Neural cell (in vitro differentiated cells): ENCODE data around the gene IFT122. TPM values are rescaled to one million over a fixed set of nuclear protein-coding genes. Genes with fewer than 3 reads are reported as not detected.

ENCODE experiments used
- H2AFZ ChIP-seq: fragments of 200-600, 300-800 bp; sonication (generic), shearing (Covaris generic); 2 replicates; pipeline ENCODE4 v1.6.0; 2014; ENCODE audit warnings: low read depth, mild to moderate bottlenecking, antibody characterized with exemption, low read length, moderate library complexity
- H3F3A ChIP-seq: fragments of 200-600 bp; shearing (Covaris generic); 2 replicates; pipeline ENCODE4 v1.6.1; 2016; ENCODE audit warnings: mild to moderate bottlenecking, moderate library complexity, mixed read lengths, antibody characterized with exemption, low read length; ENCODE audit not compliant: insufficient read depth, poor library complexity, severe bottlenecking
- H3K27ac ChIP-seq: fragments of 200-600, 300-800 bp; sonication (generic), shearing (Covaris generic); 2 replicates; pipeline ENCODE4 v1.5.1; 2014; ENCODE audit warnings: mild to moderate bottlenecking, low read length, moderate library complexity
- H3K27me3 ChIP-seq: fragments of 300-800, 200-600 bp; sonication (generic), shearing (Covaris generic); 2 replicates; pipeline ENCODE4 v1.6.0; 2014; ENCODE audit warnings: mild to moderate bottlenecking, low read depth, low read length, moderate library complexity; ENCODE audit not compliant: insufficient read depth
- H3K36me3 ChIP-seq: fragments of 300-800, 200-600 bp; sonication (generic), shearing (Covaris generic); 2 replicates; pipeline ENCODE4 v1.5.1; 2014; ENCODE audit warnings: mild to moderate bottlenecking, antibody characterized with exemption, low read length, moderate library complexity; ENCODE audit not compliant: insufficient read depth
- H3K4me2 ChIP-seq: fragments of 300-800, 200-600 bp; sonication (generic), shearing (Covaris generic); 2 replicates; pipeline ENCODE4 v1.6.0; 2014; ENCODE audit warnings: mild to moderate bottlenecking, low read length
- H3K4me3 ChIP-seq: fragments of 300-800, 200-600 bp; sonication (generic), shearing (Covaris generic); 2 replicates; pipeline ENCODE4 v1.5.1; 2014; ENCODE audit warnings: mild to moderate bottlenecking, low read length, moderate library complexity
- H3K79me2 ChIP-seq: fragments of 200-600 bp; shearing (Covaris generic); replicated peaks from 2 replicates; pipeline ENCODE4 v1.6.0; 2014; ENCODE audit warnings: mild to moderate bottlenecking, low read length, moderate library complexity; ENCODE audit not compliant: insufficient read depth
- H3K9ac ChIP-seq: fragments of 300-800, 200-600 bp; sonication (generic), shearing (Covaris generic); 2 replicates; pipeline ENCODE4 v1.6.1; 2016; ENCODE audit warnings: mild to moderate bottlenecking, low read length, mixed read lengths
- H3K9me2 ChIP-seq: fragments of 200-600 bp; shearing (Covaris generic); 2 replicates; pipeline ENCODE4 v1.6.1; 2016; ENCODE audit warnings: mild to moderate bottlenecking, low read length, mixed read lengths; ENCODE audit not compliant: insufficient read depth
- H3K9me3 ChIP-seq: fragments of 200-600, 300-800 bp; sonication (generic), shearing (Covaris generic); 2 replicates; pipeline ENCODE4 v1.6.1; 2016; ENCODE audit warnings: mild to moderate bottlenecking, mixed run types, low read length, moderate library complexity, mixed read lengths
- H4K20me1 ChIP-seq: fragments of 200-600 bp; shearing (Covaris generic); 2 replicates; pipeline ENCODE4 v1.6.1; 2016; ENCODE audit warnings: mild to moderate bottlenecking, mixed run types; ENCODE audit not compliant: insufficient read depth
- CTCF ChIP-seq: fragments of 450-650 bp; IDR thresholded peaks from 2 replicates; pipeline ENCODE4 v1.5.1; 2014; ENCODE audit warnings: antibody characterized with exemption, mild to moderate bottlenecking, moderate library complexity; ENCODE audit not compliant: poor library complexity, severe bottlenecking
- EP300 ChIP-seq: fragments of 450-650 bp; conservative IDR thresholded peaks from 2 replicates; pipeline ENCODE4 v1.6.1; 2014; ENCODE audit warnings: antibody characterized with exemption, mild to moderate bottlenecking, moderate library complexity; ENCODE audit not compliant: poor library complexity, severe bottlenecking
- EZH2 ChIP-seq: fragments of 200-600, 300-800 bp; shearing (Covaris generic), sonication (generic); IDR thresholded peaks from 2 replicates; pipeline ENCODE4 v1.6.1; 2014; ENCODE audit warnings: antibody characterized with exemption, low read length, borderline replicate concordance, mild to moderate bottlenecking; ENCODE audit not compliant: insufficient read depth, poor library complexity, severe bottlenecking
- MXI1 ChIP-seq: fragments of 450-650 bp; conservative IDR thresholded peaks from 2 replicates; pipeline ENCODE4 v1.6.1; 2014; ENCODE audit warnings: antibody characterized with exemption, mild to moderate bottlenecking; ENCODE audit not compliant: poor library complexity, severe bottlenecking
- POLR2AphosphoS5 ChIP-seq: IDR thresholded peaks from 2 replicates; pipeline ENCODE4 v1.6.1; 2012
- RAD21 ChIP-seq: fragments of 450-650 bp; conservative IDR thresholded peaks from 2 replicates; pipeline ENCODE4 v1.6.1; 2014; ENCODE audit warnings: antibody characterized with exemption, mild to moderate bottlenecking, moderate library complexity
- REST ChIP-seq: IDR thresholded peaks from 2 replicates; pipeline ENCODE4 v1.6.1; 2012; ENCODE audit warnings: borderline replicate concordance
- SMC3 ChIP-seq: fragments of 450-650 bp; conservative IDR thresholded peaks from 2 replicates; pipeline ENCODE4 v1.6.1; 2014; ENCODE audit warnings: antibody characterized with exemption, mild to moderate bottlenecking, moderate library complexity; ENCODE audit not compliant: poor library complexity
- TAF1 ChIP-seq: IDR thresholded peaks from 2 replicates; pipeline ENCODE4 v1.6.1; 2012; ENCODE audit warnings: low read depth
- polyA plus RNA-seq: library from polyadenylated mRNA; depleted of rRNA; stranded (reverse); fragments of >200 nt; gene quantifications from 2 replicates; pipeline ENCODE4 v1.2.3, GENCODE V29; 2014

IFT122 gene
- polyA plus RNA-seq, 1 donor from 2014 or later = 28.3 TPM

- Histone ChIP-seq H3K9me2 (no peaks in the 10 kb centered on the region), H3K79me2 (peaks cover 26% of the 10 kb centered on the region), H4K20me1 (no peaks in the 10 kb centered on the region), H3F3A (no peaks in the 10 kb centered on the region), H2AFZ (peak overlapping the region; percentile 70), H3K4me2 (peak overlapping the region; percentile 96), H3K27me3 (no peaks in the 10 kb centered on the region), H3K9ac (peak overlapping the region; percentile 81), H3K9me3 (no peaks in the 10 kb centered on the region), H3K4me3 (peak overlapping the region; percentile 76), H3K36me3 (no peaks in the 10 kb centered on the region), H3K27ac (peak overlapping the region; percentile 64)
- TF ChIP-seq TAF1 = no peak
- no peak for TF ChIP-seq POLR2AphosphoS5
- no peak for TF ChIP-seq MXI1
- TF ChIP-seq REST = no peak
- no peak for TF ChIP-seq SMC3
- no peak for TF ChIP-seq RAD21
- no peak for TF ChIP-seq EP300
- TF ChIP-seq CTCF = no peak
- TF ChIP-seq EZH2 = no peak
These were observed 41.2 kb upstream of the IFT122 start for GRCh38 chr3:129398803-129399144.

GRCh38 chr3:129399145-129399894 is 40.7 kb upstream of the IFT122 start:
- TF ChIP-seq REST (no peak), RAD21 (no peak), MXI1 (peak; percentile 68), TAF1 (no peak), CTCF (peak; percentile 97), POLR2AphosphoS5 (peak; percentile 77), SMC3 (peak; percentile 49), EZH2 (no peak), EP300 (peak; percentile 36)
- H3K36me3 ChIP-seq = no peaks in the 10 kb centered on the region
- peak overlapping the region; percentile 64 for H3K27ac ChIP-seq
- H3K9ac ChIP-seq = peak overlapping the region; percentile 81
- H2AFZ ChIP-seq = peak overlapping the region; percentile 70
- H4K20me1 ChIP-seq = no peaks in the 10 kb centered on the region
- H3K79me2 ChIP-seq = peaks cover 26% of the 10 kb centered on the region
- peak overlapping the region; percentile 76 for H3K4me3 ChIP-seq
- H3K27me3 ChIP-seq = no peaks in the 10 kb centered on the region
- H3K4me2 ChIP-seq = peak overlapping the region; percentile 44
- H3K9me2 ChIP-seq = no peaks in the 10 kb centered on the region
- H3K9me3 ChIP-seq = no peaks in the 10 kb centered on the region
- no peaks in the 10 kb centered on the region for H3F3A ChIP-seq
